SK-N-SH (cell line): ENCODE results near the gene RPS19. TPM values are rescaled to one million over a fixed set of nuclear protein-coding genes. Genes with fewer than 3 reads are reported as not detected.

Experiments
- CTCF ChIA-PET: fragments of 300-600, 350-600 bp; formaldehyde crosslinking; extraction: SDS; loops from one replicate; lab custom pipeline; 2021; lab: Yijun Ruan, JAX
- POLR2A ChIA-PET: fragments of 350-600 bp; sonication (Branson Sonifier 250); formaldehyde crosslinking; extraction: SDS; loops from one replicate; lab custom pipeline; 2020; ENCODE audit warnings: antibody characterized with exemption, inconsistent platforms; lab: Yijun Ruan, JAX
- DNase-seq: peaks from one replicate; pipeline ENCODE4 v3.0.0; 2012
- H2AFZ ChIP-seq: fragments of 200-600 bp; sonication (generic); 2 replicates; pipeline ENCODE4 v1.8.1; 2016; ENCODE audit warnings: antibody characterized with exemption, mild to moderate bottlenecking, low read depth
- H3F3A ChIP-seq: fragments of 200-600 bp; sonication (generic); replicated peaks from 2 replicates; pipeline ENCODE3; 2016; ENCODE audit warnings: antibody characterized with exemption, mild to moderate bottlenecking; ENCODE audit not compliant: insufficient read depth
- H3K27ac ChIP-seq, 2 experiments: fragments of 200-500 bp in 1 of 2; fragments of 200-600 bp in 1 of 2; sonication (Bioruptor generic) in 1 of 2; sonication (generic), shearing (Covaris generic) in 1 of 2; 2 replicates each; pipeline versions ENCODE4 v1.5.1 to v1.6.1; 2014 to 2016; ENCODE audit warnings: low read depth in 2 of 2, inconsistent platforms in 1 of 2, low read length in 1 of 2, mild to moderate bottlenecking in 1 of 2, mixed read lengths in 1 of 2
- H3K27me3 ChIP-seq: fragments of 200-600 bp; sonication (generic), shearing (Covaris generic); 2 replicates; pipeline ENCODE4 v1.6.1; 2016; ENCODE audit warnings: mixed run types; ENCODE audit not compliant: insufficient read depth
- H3K36me3 ChIP-seq, 2 experiments: fragments of 200-500 bp in 1 of 2; fragments of 200-600 bp in 1 of 2; sonication (Bioruptor generic) in 1 of 2; sonication (generic) in 1 of 2; replicated peaks in 1 of 2; 2 replicates each; pipeline versions ENCODE3 to v1.5.1; 2014 to 2016; ENCODE audit warnings: low read length in 1 of 2, mild to moderate bottlenecking in 1 of 2; ENCODE audit not compliant: insufficient read depth in 2 of 2, control insufficient read depth in 1 of 2
- H3K4me1 ChIP-seq, 2 experiments: fragments of 200-500 bp in 1 of 2; fragments of 200-600 bp in 1 of 2; sonication (Bioruptor generic) in 1 of 2; sonication (generic), shearing (Covaris generic) in 1 of 2; 2 replicates each; pipeline versions ENCODE4 v1.5.1 to v1.6.1; 2014 to 2016; ENCODE audit warnings: low read depth in 1 of 2, low read length in 1 of 2, mixed run types in 1 of 2; ENCODE audit not compliant: insufficient read depth in 2 of 2, control insufficient read depth in 1 of 2
- H3K4me2 ChIP-seq: fragments of 200-600 bp; sonication (generic), shearing (Covaris generic); 2 replicates; pipeline ENCODE4 v1.6.1; 2017; ENCODE audit warnings: mixed run types
- H3K4me3 ChIP-seq, 2 experiments: fragments of 200-500 bp in 1 of 2; fragments of 200-600 bp in 1 of 2; sonication (Bioruptor generic) in 1 of 2; sonication (generic), shearing (Covaris generic) in 1 of 2; 2 replicates each; pipeline versions ENCODE4 v1.5.1 to v1.8.1; 2014 to 2016; ENCODE audit warnings: low read depth in 2 of 2, inconsistent platforms in 1 of 2, low read length in 1 of 2, mild to moderate bottlenecking in 1 of 2, mixed read lengths in 1 of 2, moderate library complexity in 1 of 2
- H3K79me2 ChIP-seq: fragments of 200-600 bp; sonication (generic); 2 replicates; pipeline ENCODE4 v1.8.1; 2017; ENCODE audit warnings: mild to moderate bottlenecking; ENCODE audit not compliant: insufficient read depth
- H3K9ac ChIP-seq: fragments of 200-600 bp; sonication (generic); 2 replicates; pipeline ENCODE4 v1.6.1; 2017; ENCODE audit warnings: mixed run types
- H3K9me2 ChIP-seq: fragments of 200-600 bp; sonication (generic); 2 replicates; pipeline ENCODE4 v1.6.1; 2017; ENCODE audit warnings: mixed run types
- H3K9me3 ChIP-seq: fragments of 200-600 bp; sonication (generic); 2 replicates; pipeline ENCODE4 v1.6.1; 2017; ENCODE audit warnings: mixed run types, mild to moderate bottlenecking, moderate library complexity
- H4K20me1 ChIP-seq: fragments of 200-600 bp; sonication (generic); 2 replicates; pipeline ENCODE4 v1.6.1; 2017; ENCODE audit warnings: mild to moderate bottlenecking, mixed run types; ENCODE audit not compliant: insufficient read depth
- CHD2 ChIP-seq: fragments of 150-350 bp; IDR thresholded peaks from 2 replicates; pipeline ENCODE4 v1.6.1; 2018; ENCODE audit warnings: low read length; ENCODE audit not compliant: partially characterized antibody
- EP300 ChIP-seq, 2 experiments: IDR thresholded peaks; 2 replicates each; pipeline versions ENCODE4 v1.4.0 to v1.6.1; 2012; ENCODE audit warnings: borderline replicate concordance in 1 of 2, low read depth in 1 of 2, low read length in 1 of 2
- EZH2phosphoT487 ChIP-seq: fragments of 200-600 bp; sonication (generic); IDR thresholded peaks from 2 replicates; pipeline ENCODE4 v1.6.1; 2017; ENCODE audit warnings: low read depth, mixed run types, mild to moderate bottlenecking, antibody characterized with exemption, moderate library complexity, borderline replicate concordance
- GABPA ChIP-seq: IDR thresholded peaks from 2 replicates; pipeline ENCODE4 v1.4.0; 2012; ENCODE audit warnings: low read depth, mild to moderate bottlenecking
- GATA2 ChIP-seq: sonication (generic); formaldehyde crosslinking; IDR thresholded peaks from 2 replicates; pipeline ENCODE4 v1.5.0; 2020; ENCODE audit warnings: mild to moderate bottlenecking, missing genetic modification reagents
- MEF2A ChIP-seq: IDR thresholded peaks from 2 replicates; pipeline ENCODE4 v1.4.0; 2012; ENCODE audit warnings: low read depth, borderline replicate concordance
- MXI1 ChIP-seq: IDR thresholded peaks from 2 replicates; pipeline ENCODE4 v1.6.1; 2012; ENCODE audit warnings: mild to moderate bottlenecking, low read depth, low read length, improper control_type of control experiment
- NFIC ChIP-seq: IDR thresholded peaks from 2 replicates; pipeline ENCODE4 v1.4.0; 2012; ENCODE audit warnings: borderline replicate concordance
- NRF1 ChIP-seq: IDR thresholded peaks from 2 replicates; pipeline ENCODE4 v1.6.1; 2012; ENCODE audit warnings: low read depth, mild to moderate bottlenecking, low read length
- POLR2AphosphoS5 ChIP-seq: IDR thresholded peaks from 2 replicates; pipeline ENCODE4 v1.6.1; 2012; ENCODE audit warnings: low read depth, low read length
- RFX5 ChIP-seq: IDR thresholded peaks from 2 replicates; pipeline ENCODE4 v1.6.1; 2012; ENCODE audit warnings: mild to moderate bottlenecking, improper control_type of control experiment, low read length
- SIN3A ChIP-seq: IDR thresholded peaks from 2 replicates; pipeline ENCODE4 v1.6.1; 2012; ENCODE audit warnings: low read depth, mild to moderate bottlenecking, low read length, moderate library complexity, borderline replicate concordance
- USF1 ChIP-seq: IDR thresholded peaks from 2 replicates; pipeline ENCODE4 v1.4.0; 2012; ENCODE audit warnings: low read depth, borderline replicate concordance
- YY1 ChIP-seq: IDR thresholded peaks from 2 replicates; pipeline ENCODE4 v1.4.0; 2012; ENCODE audit warnings: low read depth, mild to moderate bottlenecking
- WGBS: methylation state at CpG from one replicate; pipeline ENCODE4 v1.1.6; 2017; ENCODE audit warnings: low lambda C conversion rate; 5-methylcytosine and 5-hydroxymethylcytosine counted together
- polyA plus RNA-seq, 3 experiments: library from polyadenylated mRNA; depleted of rRNA; stranded (reverse); fragments of >200 nt; gene quantifications; 2 replicates each; pipeline ENCODE4 v1.2.3, GENCODE V29; 2012
- TF ChIP-seq, protein P1 (sequence below): IDR thresholded peaks from 2 replicates; pipeline ENCODE4 v1.6.1; 2012; ENCODE audit warnings: mild to moderate bottlenecking, low read depth, low read length, moderate library complexity

The RPS19 gene
- polyA plus RNA-seq, 1 of the 3 experiments (the other 2 are of a cell fraction) = 2,819 TPM

GRCh38 chr19:41905273-41906002 is 45.4 kb downstream of the RPS19 start:
- H3K9me2 ChIP-seq = no peaks in the 10 kb centered on the region
- H2AFZ ChIP-seq = no peak overlapping the region
- 99% methylated on average over 20 of the region's 24 CpGs for WGBS
- H3K4me2 ChIP-seq = no peak overlapping the region
- H3K9ac ChIP-seq = no peak overlapping the region
- no peaks in the 10 kb centered on the region for H3K79me2 ChIP-seq
- 0 out of 2 replicates have a peak, but pooled peaks cover 5% of the 10 kb centered on the region for H4K20me1 ChIP-seq
- peaks cover 3% of the 10 kb centered on the region for H3F3A ChIP-seq
- no peaks in the 10 kb centered on the region for H3K27me3 ChIP-seq
- no peak overlapping the region for H3K4me3 ChIP-seq
- POLR2A ChIA-PET = no interaction called here
- peaks cover 0 to 13% of the 10 kb centered on the region in 2 experiments; a peak in 1 of 4 replicates for H3K4me1 ChIP-seq
- no peak for DNase-seq
- no peaks in the 10 kb centered on the region for H3K9me3 ChIP-seq
- H3K36me3 ChIP-seq = peaks cover 14 to 50% of the 10 kb centered on the region in 2 experiments
- TF ChIP-seq NRF1 (no peak), GATA2 (no peak), RFX5 (no peak), SIN3A (no peak), CHD2 (no peak), GABPA (no peak), EZH2phosphoT487 (no peak), NFIC (no peak), EP300 (IDR thresholded peaks at IDR 0.05; ENCODE audit: borderline replicate concordance in 1 of 2, low read depth in 1 of 2, low read length in 1 of 2) (no peak), USF1 (no peak), POLR2AphosphoS5 (no peak)
- TF ChIP-seq, all 33 proteins: peak for 0
- CTCF ChIA-PET = interaction anchor here (0.5 to 1.3 kb wide), 5 partner anchors 9 to 32 kb away, joined by 3 to 5 read pairs (median 3); no protein-coding TSS in a partner anchor
- no peak overlapping the region for H3K27ac ChIP-seq

- H3K79me2 ChIP-seq = no peaks in the 10 kb centered on the region
- H3K9me3 ChIP-seq = no peaks in the 10 kb centered on the region
- H3F3A ChIP-seq = peaks cover 3% of the 10 kb centered on the region
- H3K9ac ChIP-seq = no peak overlapping the region
- no peaks in the 10 kb centered on the region for H3K27me3 ChIP-seq
- H2AFZ ChIP-seq = no peak overlapping the region
- peaks cover 0 to 13% of the 10 kb centered on the region in 2 experiments; a peak in 1 of 4 replicates for H3K4me1 ChIP-seq
- 0 out of 2 replicates have a peak, but pooled peaks cover 5% of the 10 kb centered on the region for H4K20me1 ChIP-seq
- TF ChIP-seq MEF2A (no peak), YY1 (no peak), RFX5 (no peak), CHD2 (no peak), MXI1 (no peak)
- TF ChIP-seq, protein P1, sequence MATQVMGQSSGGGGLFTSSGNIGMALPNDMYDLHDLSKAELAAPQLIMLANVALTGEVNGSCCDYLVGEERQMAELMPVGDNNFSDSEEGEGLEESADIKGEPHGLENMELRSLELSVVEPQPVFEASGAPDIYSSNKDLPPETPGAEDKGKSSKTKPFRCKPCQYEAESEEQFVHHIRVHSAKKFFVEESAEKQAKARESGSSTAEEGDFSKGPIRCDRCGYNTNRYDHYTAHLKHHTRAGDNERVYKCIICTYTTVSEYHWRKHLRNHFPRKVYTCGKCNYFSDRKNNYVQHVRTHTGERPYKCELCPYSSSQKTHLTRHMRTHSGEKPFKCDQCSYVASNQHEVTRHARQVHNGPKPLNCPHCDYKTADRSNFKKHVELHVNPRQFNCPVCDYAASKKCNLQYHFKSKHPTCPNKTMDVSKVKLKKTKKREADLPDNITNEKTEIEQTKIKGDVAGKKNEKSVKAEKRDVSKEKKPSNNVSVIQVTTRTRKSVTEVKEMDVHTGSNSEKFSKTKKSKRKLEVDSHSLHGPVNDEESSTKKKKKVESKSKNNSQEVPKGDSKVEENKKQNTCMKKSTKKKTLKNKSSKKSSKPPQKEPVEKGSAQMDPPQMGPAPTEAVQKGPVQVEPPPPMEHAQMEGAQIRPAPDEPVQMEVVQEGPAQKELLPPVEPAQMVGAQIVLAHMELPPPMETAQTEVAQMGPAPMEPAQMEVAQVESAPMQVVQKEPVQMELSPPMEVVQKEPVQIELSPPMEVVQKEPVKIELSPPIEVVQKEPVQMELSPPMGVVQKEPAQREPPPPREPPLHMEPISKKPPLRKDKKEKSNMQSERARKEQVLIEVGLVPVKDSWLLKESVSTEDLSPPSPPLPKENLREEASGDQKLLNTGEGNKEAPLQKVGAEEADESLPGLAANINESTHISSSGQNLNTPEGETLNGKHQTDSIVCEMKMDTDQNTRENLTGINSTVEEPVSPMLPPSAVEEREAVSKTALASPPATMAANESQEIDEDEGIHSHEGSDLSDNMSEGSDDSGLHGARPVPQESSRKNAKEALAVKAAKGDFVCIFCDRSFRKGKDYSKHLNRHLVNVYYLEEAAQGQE = no peak
- peaks cover 11 to 49% of the 10 kb centered on the region in 2 experiments for H3K36me3 ChIP-seq
- H3K27ac ChIP-seq = peak overlapping the region in 1 of 2 experiments; percentile 14; a peak in 1 of 4 replicates
- H3K4me3 ChIP-seq = no peak overlapping the region
- ChIA-PET CTCF (interaction anchor here (1.0 kb wide), 2 partner anchors 28 to 29 kb away, joined by 3 to 4 read pairs; no protein-coding TSS in a partner anchor), POLR2A (no interaction called here)
- H3K4me2 ChIP-seq = no peak overlapping the region
- WGBS = 89% methylated on average over 8 of the region's 9 CpGs
- H3K9me2 ChIP-seq = no peaks in the 10 kb centered on the region
- DNase-seq = peak; percentile 66
Measured at GRCh38 chr19:41906271-41906670, 46.2 kb downstream of the RPS19 start.
